Left hindlimb (tissue), 1 donor: ENCODE data around the gene FOXD1.
"Not testable (repeated sequence)": the region's sequence is repeated elsewhere in the genome, so short reads cannot be mapped to it uniquely, and the experiment has no call there.

ENCODE experiments used
- DNase-seq: peaks from one replicate; pipeline ENCODE4 v3.0.0-alpha.2; 2018

FOXD1 gene

DNA sequence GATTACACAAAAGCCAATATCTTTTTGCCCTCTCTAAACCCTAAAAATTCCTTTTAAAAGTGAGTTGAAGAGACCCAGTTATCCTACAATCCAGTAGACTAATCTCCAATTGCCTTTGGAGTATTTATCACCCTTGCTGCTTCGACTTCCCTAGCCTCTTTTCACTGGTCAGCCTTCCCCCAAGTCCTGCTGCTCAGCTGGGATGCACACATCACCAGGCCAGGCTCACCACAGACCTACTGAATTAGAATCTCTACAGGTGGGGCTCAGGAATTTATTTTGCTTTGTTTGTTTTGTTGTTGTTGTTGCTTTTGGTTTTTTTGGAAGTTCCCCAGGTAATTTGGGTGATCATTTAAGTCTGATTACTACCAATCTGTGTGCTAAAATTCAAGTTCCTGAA is 11.6 kb upstream of the FOXD1 start:
- DNase-seq, result no peak

GRCh38 chr5:73459366-73459765 is 10.8 kb upstream of the FOXD1 start:
- no peak for DNase-seq

DNA sequence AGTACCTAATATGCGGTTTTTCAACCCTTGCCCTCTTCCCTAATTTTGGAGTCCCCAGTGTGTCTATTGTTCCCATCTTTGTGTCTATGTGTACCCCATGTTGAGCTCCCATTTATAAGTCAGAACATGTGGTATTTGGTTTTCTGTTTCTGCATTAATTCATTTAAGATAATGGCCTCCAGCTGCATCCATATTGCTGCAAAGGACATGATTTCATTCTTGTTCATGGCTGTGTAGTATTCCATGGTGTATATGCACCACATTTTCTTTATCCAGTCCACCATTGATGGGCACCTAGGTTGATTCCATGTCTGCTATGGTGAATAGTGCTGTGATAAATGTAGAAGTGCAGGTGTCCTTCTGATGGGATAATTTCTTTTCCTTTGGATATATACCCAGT is 7.9 kb upstream of the FOXD1 start:
- DNase-seq, result not testable (repeated sequence)

DNA sequence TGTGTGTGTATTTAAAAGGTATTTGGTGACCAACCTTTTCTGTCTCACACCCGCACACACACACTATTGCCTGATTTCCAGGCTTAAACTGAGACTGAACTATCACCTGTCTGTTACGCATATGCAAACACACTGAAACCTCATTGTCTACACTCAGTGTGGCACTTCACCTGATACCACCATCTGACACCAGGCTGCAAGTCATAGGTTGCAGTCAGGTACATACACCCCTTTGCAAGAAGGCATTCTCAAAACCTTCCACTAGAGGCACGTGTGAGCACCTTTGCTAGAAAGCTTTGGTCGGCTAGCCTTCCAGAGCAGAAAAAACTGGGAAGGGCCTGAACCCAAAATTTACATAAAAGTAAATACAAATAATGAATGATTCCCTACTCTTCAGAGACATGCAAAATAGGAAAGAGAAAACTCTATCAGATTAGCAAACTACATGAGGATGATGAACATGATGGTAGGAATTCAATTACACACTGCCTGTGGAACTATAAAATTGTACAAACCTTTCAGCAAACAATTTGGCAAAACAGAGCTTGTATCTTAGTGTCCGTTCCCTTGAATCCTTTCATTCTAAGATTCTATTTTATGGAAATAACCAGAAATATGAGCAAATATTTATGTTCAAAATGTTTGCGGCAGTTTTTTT is 5.9 kb upstream of the FOXD1 start:
- peak; percentile 45 for DNase-seq

DNA sequence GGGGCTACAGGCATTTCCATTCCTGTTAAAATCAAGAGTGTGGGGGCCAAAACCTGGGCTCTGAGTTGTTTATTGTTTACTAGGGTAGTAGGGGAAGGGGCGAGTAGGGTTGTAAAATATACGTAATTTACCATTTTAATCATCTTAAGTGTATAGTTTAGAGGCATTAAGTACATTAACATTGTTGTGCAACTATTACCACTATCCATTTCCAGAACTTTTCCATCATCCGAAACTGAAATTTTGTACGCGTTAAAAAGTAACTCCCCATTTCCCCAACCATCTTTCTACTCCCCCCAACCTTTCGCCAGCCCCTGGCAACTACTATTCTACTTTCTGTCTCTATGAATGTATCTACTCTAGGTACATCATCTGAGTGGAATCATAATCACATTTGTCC is 3.6 kb upstream of the FOXD1 start:
- DNase-seq, result no peak

GRCh38 chr5:73451224-73452130 is 2.9 kb upstream of the FOXD1 start:
- DNase-seq, result peak; percentile 73

- peak; percentile 37 for DNase-seq
Measured at GRCh38 chr5:73450672-73451223, 2.2 kb upstream of the FOXD1 start.

DNA sequence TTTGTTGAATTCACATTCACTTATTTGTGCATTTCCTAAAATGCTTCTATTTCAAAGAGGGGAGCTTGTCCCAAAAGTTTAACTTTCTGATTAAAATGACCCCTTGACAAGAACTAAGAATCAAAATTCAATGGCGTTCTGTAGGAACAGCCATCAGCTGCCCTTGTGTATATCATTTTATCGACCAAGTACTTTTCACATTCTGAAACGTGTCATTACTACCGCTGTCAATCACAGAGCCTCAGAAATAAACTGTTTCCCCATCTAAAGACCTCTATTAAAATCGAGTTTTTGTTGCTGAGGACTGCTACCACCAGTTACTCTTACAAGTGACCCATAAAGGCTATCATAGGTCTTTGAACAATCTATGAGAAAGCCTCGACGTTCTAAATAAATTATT is 1.6 kb upstream of the FOXD1 start:
- no peak for DNase-seq

- DNase-seq, result peak; percentile 62
Measured at GRCh38 chr5:73447530-73448462, 781 bp downstream of the FOXD1 start.

- no peak for DNase-seq
Measured at GRCh38 chr5:73446631-73447529, 1.7 kb downstream of the FOXD1 start.

DNA sequence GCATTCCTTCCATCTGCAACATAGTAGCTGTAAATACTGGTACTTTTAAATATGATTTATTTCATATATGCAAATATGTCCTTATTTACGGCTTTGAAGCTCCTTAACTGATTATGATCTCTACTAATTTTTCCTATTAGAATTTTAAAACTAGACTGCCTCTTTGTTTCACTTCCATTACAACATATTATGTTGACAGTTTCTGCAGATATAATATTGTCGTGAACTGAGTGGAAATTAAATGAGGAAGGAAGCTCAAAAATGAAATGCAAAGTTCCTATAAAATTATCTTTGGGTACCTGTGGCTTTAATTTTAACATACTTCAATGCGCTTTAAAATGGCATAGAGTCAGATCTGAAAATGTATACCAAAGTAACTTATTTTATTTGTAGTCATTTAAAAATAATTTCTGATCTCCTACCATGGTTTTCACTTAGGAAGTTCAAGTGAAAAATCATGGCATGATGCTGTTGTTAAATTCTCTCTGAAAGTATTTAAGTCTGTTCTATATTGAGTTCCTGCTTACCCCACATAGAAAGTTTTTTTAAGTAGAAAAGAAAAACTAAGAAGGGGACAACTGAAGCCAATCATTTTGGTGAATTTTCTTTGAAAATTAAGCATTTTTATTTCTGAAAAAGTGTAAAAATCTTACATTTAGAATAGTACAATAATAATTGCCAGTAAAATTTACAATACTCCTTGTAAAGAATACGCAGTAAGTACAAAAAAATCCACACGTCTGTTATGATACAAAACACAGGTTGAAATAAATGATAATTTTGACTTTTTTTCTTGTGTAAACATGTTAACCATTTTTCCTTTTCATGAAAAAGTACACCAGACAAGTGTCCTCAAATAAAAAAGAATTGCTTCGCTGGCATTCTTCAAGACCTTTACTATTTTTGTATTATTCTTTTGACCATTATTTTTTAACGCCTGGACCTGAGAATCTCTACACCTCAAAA is 2.6 kb downstream of the FOXD1 start:
- no peak for DNase-seq

DNA sequence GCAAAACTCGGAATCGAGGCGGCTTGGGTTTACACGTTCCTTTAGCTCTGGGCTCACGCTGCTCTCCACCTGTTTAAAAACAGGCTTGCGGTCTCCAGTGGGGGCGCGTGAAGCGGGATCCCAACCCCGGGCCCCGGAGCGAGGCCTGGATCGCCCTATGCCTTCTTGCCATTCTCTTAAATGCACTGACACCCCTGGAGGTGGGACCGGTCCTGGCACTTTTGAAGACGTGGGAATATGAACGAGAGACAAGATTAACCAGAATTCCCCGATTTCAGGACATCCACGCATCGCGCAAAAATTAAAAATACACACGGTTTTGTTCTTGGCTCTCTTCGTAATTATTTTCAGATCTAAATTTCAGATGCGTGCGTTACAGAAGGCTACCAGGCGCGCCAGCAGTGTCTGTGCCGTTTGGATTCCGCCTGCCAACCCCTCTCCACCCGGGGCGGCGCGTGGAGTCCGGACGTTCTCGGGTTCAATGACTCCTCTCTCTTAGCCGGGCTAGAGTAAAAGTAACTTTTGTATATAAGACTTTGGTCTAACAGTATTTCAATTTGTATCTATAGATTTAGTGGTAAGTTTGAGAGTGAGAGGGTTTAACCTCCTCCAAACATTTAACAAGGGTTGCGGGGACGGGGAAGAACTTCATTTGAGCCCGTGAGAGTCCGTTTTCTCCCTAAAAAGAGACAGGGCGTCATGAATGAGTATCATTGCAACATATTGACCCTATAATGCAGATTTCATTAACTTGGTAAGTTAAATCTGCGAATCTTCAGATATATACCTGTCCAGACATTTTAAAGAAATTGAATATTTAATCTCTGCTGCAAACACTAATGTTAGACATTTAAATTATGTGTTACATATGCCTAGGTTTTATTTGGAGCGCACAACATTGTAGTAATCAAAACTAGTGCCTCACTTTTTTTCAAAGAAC is 3.8 kb downstream of the FOXD1 start:
- no peak for DNase-seq

GRCh38 chr5:73443829-73444498 is 4.6 kb downstream of the FOXD1 start:
- no peak for DNase-seq

- DNase-seq, result no peak
Measured at GRCh38 chr5:73442996-73443627, 5.5 kb downstream of the FOXD1 start.

- no peak for DNase-seq
Measured at GRCh38 chr5:73442231-73442811, 6.3 kb downstream of the FOXD1 start.

DNA sequence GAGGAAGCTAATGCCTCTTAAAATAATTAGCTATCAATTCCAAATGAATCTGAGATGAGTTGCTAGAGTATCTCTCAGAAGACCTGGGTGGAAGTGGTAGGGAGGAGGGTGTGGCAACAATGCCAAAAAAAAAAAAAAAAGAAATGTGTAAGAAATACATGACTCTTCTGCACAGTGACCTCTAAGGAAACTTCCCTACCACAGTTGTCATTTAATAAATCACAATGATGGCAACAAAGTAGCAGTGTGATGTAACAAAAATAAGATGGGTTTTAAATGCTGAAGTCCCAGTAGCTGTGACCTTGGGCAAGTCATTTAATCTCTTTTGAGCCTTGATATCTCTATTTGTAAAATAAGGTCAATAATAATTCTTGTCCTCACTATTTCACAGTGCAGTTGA is 7.2 kb downstream of the FOXD1 start:
- DNase-seq, result no peak

- no peak for DNase-seq
Measured at GRCh38 chr5:73440262-73440661, 8.3 kb downstream of the FOXD1 start.
